PC-3 (cell line): Measurements from ENCODE around the gene APEX1. TPM values are rescaled to one million over a fixed set of nuclear protein-coding genes. Genes with fewer than 3 reads are reported as not detected.
A peak's percentile ranks its signal among the peaks of the same experiment; 100 is the strongest.

ENCODE experiments used
- ATAC-seq: fragments of 200-7000 bp; cut with Tn5 transposase; 2 replicates; pipeline ENCODE4 v1.9.1; 2020; ENCODE audit warnings: mild to moderate bottlenecking, moderate library complexity
- BruUV-seq: library from RNA; stranded (reverse); fragments of 400-500 nt; replicated peaks from 2 replicates; lab custom pipeline; 2021; lab: Mats Ljungman, UMichigan
- CTCF ChIA-PET: fragments of 300-600 bp; sonication (Branson Sonifier 250); formaldehyde crosslinking; loops from one replicate; lab custom pipeline; 2022; ENCODE audit warnings: antibody characterized with exemption; lab: Charles Lee
- POLR2A ChIA-PET: fragments of 300-600 bp; sonication (Branson Sonifier 250); formaldehyde crosslinking; loops from one replicate; lab custom pipeline; 2022; ENCODE audit warnings: antibody characterized with exemption; ENCODE audit not compliant: unreplicated experiment; lab: Charles Lee
- DNase-seq: peaks from one replicate; pipeline ENCODE4 v3.0.0-alpha.2; 2015
- H2AFZ ChIP-seq: fragments of 300-600 bp; sonication (generic); 2 replicates; pipeline ENCODE4 v1.6.0; 2016; ENCODE audit warnings: antibody characterized with exemption, low read length
- H3F3A ChIP-seq: fragments of 300-600 bp; sonication (generic); one replicate; pipeline ENCODE4 v1.6.0; 2017; ENCODE audit warnings: antibody characterized with exemption, low read length, control low read depth, mild to moderate bottlenecking; ENCODE audit not compliant: unreplicated experiment
- H3K27ac ChIP-seq: fragments of 300-600 bp; sonication (generic); 2 replicates; pipeline ENCODE4 v1.5.1; 2016; ENCODE audit warnings: mild to moderate bottlenecking, low read length
- H3K27me3 ChIP-seq: fragments of 300-600 bp; sonication (generic); 2 replicates; pipeline ENCODE4 v1.6.1; 2016; ENCODE audit warnings: low read length, mixed read lengths
- H3K36me3 ChIP-seq: fragments of 300-600 bp; sonication (generic); 2 replicates; pipeline ENCODE4 v1.6.1; 2016; ENCODE audit warnings: low read depth, mixed run types, low read length, mixed read lengths
- H3K4me1 ChIP-seq: fragments of 300-600 bp; sonication (generic); 2 replicates; pipeline ENCODE4 v1.5.1; 2016; ENCODE audit warnings: low read length; ENCODE audit not compliant: insufficient read depth
- H3K4me2 ChIP-seq: fragments of 300-600 bp; sonication (generic); 2 replicates; pipeline ENCODE4 v1.6.0; 2016; ENCODE audit warnings: low read length
- H3K4me3 ChIP-seq: fragments of 300-600 bp; sonication (generic); 2 replicates; pipeline ENCODE4 v1.5.1; 2016; ENCODE audit warnings: mild to moderate bottlenecking, low read length, mixed read lengths
- H3K79me2 ChIP-seq: fragments of 300-600 bp; sonication (generic); 2 replicates; pipeline ENCODE4 v1.6.1; 2017; ENCODE audit warnings: low read length, mixed read lengths
- H3K9ac ChIP-seq: fragments of 300-600 bp; sonication (generic); 2 replicates; pipeline ENCODE4 v1.6.0; 2016; ENCODE audit warnings: mild to moderate bottlenecking, low read length
- H3K9me2 ChIP-seq: fragments of 300-600 bp; sonication (generic); replicated peaks from 2 replicates; pipeline ENCODE4 v1.6.1; 2016; ENCODE audit warnings: mixed run types, low read length, mixed read lengths
- H3K9me3 ChIP-seq: fragments of 300-600 bp; sonication (generic); 2 replicates; pipeline ENCODE4 v1.6.1; 2016; ENCODE audit warnings: low read length, mixed read lengths
- H4K20me1 ChIP-seq: fragments of 300-600 bp; sonication (generic); 2 replicates; pipeline ENCODE4 v1.6.1; 2016; ENCODE audit warnings: low read length, mixed read lengths
- EZH2 ChIP-seq: fragments of 300-600 bp; sonication (generic); IDR thresholded peaks from one replicate; pipeline ENCODE4 v1.6.1; 2017; ENCODE audit warnings: antibody characterized with exemption, mild to moderate bottlenecking, low read length; ENCODE audit not compliant: unreplicated experiment
- EZH2phosphoT487 ChIP-seq: fragments of 300-600 bp; sonication (generic); IDR thresholded peaks from 2 replicates; pipeline ENCODE4 v1.6.1; 2018; ENCODE audit warnings: mild to moderate bottlenecking, antibody characterized with exemption, low read length, borderline replicate concordance
- intact Hi-C: fragments of 100-400 bp; cut with micrococcal nuclease; formaldehyde crosslinking; loops from 2 replicates; pipeline ENCODE4 v1.9.0; 2023
- total RNA-seq: library from RNA; depleted of rRNA; stranded (reverse); fragments of >200 nt; gene quantifications from 2 replicates; pipeline ENCODE4 v1.2.3, GENCODE V29; 2014
- TF ChIP-seq, protein P1 (sequence below): fragments of 300-600 bp; sonication (generic); conservative IDR thresholded peaks from 2 replicates; pipeline ENCODE4 v1.5.1; 2017; ENCODE audit warnings: antibody characterized with exemption, low read depth, mild to moderate bottlenecking, low read length

The APEX1 gene
- total RNA-seq, 1 experiment from 2014 or later: 147 TPM

DNA sequence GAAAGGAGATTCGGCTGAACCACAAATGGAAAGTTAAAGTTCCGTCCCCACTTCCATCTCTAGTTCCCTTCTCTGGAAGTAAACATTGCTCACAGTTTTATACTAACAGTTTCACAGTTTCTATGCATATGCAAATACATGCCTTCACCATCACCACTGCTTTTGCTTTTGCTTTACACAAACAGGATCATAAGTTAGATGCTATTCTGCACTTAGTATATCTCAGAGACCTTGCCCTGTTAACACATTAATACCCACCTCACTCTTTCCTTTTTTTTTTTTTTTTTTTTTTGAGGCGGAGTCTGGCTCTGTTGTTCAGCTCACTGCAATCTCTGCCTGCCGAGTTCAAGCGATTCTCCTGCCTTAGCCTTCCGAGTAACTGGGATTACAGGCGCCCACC, 42.6 kb upstream of the APEX1 start:
- H3K9ac ChIP-seq: peak overlapping the region; percentile 90
- peak overlapping the region; percentile 93 for H3K27ac ChIP-seq
- no peaks in the 10 kb centered on the region for H3K9me2 ChIP-seq
- POLR2A ChIA-PET: interaction anchor here (0.8 kb wide), 1 partner anchor 70 kb away, joined by 3 read pairs; no protein-coding TSS in a partner anchor
- H3K4me3 ChIP-seq: peak overlapping the region; percentile 98
- intact Hi-C loops: loop anchor here (2.0 to 5.0 kb wide), 2 partner anchors 85 to 200 kb away; no protein-coding TSS in a partner anchor
- TF ChIP-seq, protein P1, sequence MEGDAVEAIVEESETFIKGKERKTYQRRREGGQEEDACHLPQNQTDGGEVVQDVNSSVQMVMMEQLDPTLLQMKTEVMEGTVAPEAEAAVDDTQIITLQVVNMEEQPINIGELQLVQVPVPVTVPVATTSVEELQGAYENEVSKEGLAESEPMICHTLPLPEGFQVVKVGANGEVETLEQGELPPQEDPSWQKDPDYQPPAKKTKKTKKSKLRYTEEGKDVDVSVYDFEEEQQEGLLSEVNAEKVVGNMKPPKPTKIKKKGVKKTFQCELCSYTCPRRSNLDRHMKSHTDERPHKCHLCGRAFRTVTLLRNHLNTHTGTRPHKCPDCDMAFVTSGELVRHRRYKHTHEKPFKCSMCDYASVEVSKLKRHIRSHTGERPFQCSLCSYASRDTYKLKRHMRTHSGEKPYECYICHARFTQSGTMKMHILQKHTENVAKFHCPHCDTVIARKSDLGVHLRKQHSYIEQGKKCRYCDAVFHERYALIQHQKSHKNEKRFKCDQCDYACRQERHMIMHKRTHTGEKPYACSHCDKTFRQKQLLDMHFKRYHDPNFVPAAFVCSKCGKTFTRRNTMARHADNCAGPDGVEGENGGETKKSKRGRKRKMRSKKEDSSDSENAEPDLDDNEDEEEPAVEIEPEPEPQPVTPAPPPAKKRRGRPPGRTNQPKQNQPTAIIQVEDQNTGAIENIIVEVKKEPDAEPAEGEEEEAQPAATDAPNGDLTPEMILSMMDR: no peak
- TF ChIP-seq EZH2 (no peak), EZH2phosphoT487 (no peak)
- H3K79me2 ChIP-seq: peaks cover 8% of the 10 kb centered on the region; the same call in 1 of the 2 replicates
- CTCF ChIA-PET: interaction anchor here (0.6 kb wide), 2 partner anchors 198 to 278 kb away, joined by 4 to 11 read pairs; no protein-coding TSS in a partner anchor
- peak overlapping the region; percentile 99 for H2AFZ ChIP-seq
- H3F3A ChIP-seq: no peaks in the 10 kb centered on the region
- BruUV-seq: no TSS peak
- peak overlapping the region; percentile 98 for H3K4me2 ChIP-seq
- H3K36me3 ChIP-seq: no peaks in the 10 kb centered on the region
- H3K27me3 ChIP-seq: no peaks in the 10 kb centered on the region
- H3K9me3 ChIP-seq: no peaks in the 10 kb centered on the region
- DNase-seq: no peak
- H3K4me1 ChIP-seq: peaks cover 25% of the 10 kb centered on the region
- peak; percentile 1; the same call in 1 of the 2 replicates for ATAC-seq
- H4K20me1 ChIP-seq: no peaks in the 10 kb centered on the region

DNA sequence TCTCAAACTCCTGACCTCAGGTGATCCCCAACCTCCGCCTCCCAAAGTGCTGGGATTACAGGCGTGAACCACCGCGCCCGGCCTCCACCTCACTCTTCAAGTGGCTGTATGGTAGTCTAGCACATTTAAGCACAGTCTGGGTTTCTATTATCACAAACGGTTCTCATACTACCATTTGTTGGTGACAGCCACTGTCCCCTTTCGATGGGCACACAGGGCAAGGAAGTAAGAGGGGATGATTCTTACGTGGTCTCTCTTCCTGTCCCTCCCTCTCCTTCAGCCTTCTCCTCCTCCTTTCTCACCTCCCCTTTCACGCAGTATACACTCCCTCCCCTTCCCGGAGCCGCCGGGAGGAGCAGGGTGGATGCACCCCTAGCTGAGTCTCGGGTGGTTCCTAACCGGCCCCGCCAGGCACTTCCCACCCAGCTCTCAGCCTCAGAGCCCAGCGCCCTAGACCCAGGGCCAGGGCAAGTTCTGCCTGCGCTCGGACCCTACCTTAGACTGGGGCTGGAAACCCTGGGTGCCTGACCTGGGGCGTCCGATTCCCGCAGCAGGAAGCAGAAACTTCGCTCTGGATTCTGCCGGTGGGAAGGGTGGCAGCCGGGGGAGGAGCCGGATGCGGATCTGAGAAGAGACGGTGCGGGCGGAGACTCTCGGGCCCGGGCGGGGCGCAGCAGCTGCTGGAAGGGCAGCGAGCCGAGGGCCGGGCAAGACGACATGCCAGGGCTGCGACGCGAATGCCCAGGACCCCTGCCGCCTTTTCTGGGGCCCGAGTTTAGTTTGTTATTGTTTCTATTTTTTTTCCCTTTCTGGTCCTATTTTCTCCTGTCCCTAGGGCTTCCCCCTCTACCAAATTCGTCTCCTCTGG, 41.9 kb upstream of the APEX1 start, which contains the start of gene TEP1:
Gene TEP1, minus strand, starts transcription at position 626 of the 868 bp plus-strand sequence. CDS start 5,062 bp downstream, outside the sequence.
- Histone ChIP-seq H3K9me2 (no peaks in the 10 kb centered on the region), H4K20me1 (no peaks in the 10 kb centered on the region), H2AFZ (peak within 1 kb of the TSS; percentile 99), H3K9me3 (no peaks in the 10 kb centered on the region), H3K9ac (peak within 1 kb of the TSS; percentile 90), H3K36me3 (no peaks in the 10 kb centered on the region), H3K27ac (peak within 1 kb of the TSS; percentile 93), H3K4me2 (peak within 1 kb of the TSS; percentile 98), H3K4me3 (peak within 1 kb of the TSS; percentile 98), H3K79me2 (peaks cover 8% of the 10 kb centered on the region; the same call in 1 of the 2 replicates), H3K4me1 (peaks cover 31% of the 10 kb centered on the region), H3F3A (peaks cover 1% of the 10 kb centered on the region), H3K27me3 (no peaks in the 10 kb centered on the region)
- BruUV-seq: TSS peak; percentile 77
- intact Hi-C loops: loop anchor here (1.0 to 5.0 kb wide), 5 partner anchors 12 to 200 kb away; partner anchors contain the start of genes APEX1 and PARP2
- TF ChIP-seq EZH2phosphoT487: no peak
- no peak for TF ChIP-seq EZH2
- DNase-seq (peak; percentile 87), ATAC-seq (peak; percentile 86)
- ChIA-PET CTCF (interaction anchor here (0.6 kb wide), 3 partner anchors 42 to 278 kb away, joined by 3 to 11 read pairs (median 4); partner anchors contain the start of gene APEX1), POLR2A (interaction anchor here (0.8 kb wide), 2 partner anchors 42 to 70 kb away, joined by 3 read pairs; partner anchors contain the start of genes APEX1 and OSGEP)

DNA sequence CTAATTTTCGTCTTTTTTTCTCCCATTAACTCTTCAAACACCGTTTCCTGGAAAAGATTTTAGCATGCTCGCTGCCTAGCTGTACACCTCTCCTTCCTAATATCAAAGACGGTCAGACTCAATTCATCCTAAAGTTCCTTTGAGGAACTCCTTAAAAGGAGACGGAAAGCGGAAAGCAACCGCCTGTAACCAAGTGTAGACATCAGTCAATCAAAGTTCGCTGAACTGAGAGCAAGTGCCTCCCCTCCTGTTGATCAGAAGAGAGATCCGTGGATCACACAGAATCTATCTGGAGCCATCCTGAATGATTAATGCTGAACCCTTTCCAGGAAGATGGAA, 41.3 kb upstream of the APEX1 start:
- BruUV-seq: TSS peak; percentile 86
- Histone ChIP-seq H2AFZ (peak overlapping the region; percentile 99), H3K4me3 (peak overlapping the region; percentile 98), H3K27me3 (no peaks in the 10 kb centered on the region), H3K4me1 (peaks cover 37% of the 10 kb centered on the region), H4K20me1 (no peaks in the 10 kb centered on the region), H3K9ac (peak overlapping the region; percentile 90), H3F3A (peaks cover 3% of the 10 kb centered on the region), H3K79me2 (peaks cover 8% of the 10 kb centered on the region; the same call in 1 of the 2 replicates), H3K9me3 (no peaks in the 10 kb centered on the region), H3K4me2 (peak overlapping the region; percentile 98), H3K36me3 (no peaks in the 10 kb centered on the region), H3K9me2 (no peaks in the 10 kb centered on the region), H3K27ac (peak overlapping the region; percentile 93)
- ChIA-PET CTCF (interaction anchor here (0.6 kb wide), 1 partner anchor 42 kb away, joined by 3 read pairs; the partner anchor contains the start of gene APEX1), POLR2A (interaction anchor here (0.8 kb wide), 1 partner anchor 42 kb away, joined by 3 read pairs; the partner anchor contains the start of genes APEX1 and OSGEP)
- ATAC-seq: peak; percentile 3; the same call in 1 of the 2 replicates
- intact Hi-C loops: loop anchor here (1.0 to 5.0 kb wide), 5 partner anchors 12 to 199 kb away; partner anchors contain the start of genes APEX1 and PARP2
- TF ChIP-seq EZH2phosphoT487 (no peak), EZH2 (no peak)
- TF ChIP-seq, protein P1: no peak
- DNase-seq: peak; percentile 17
